ENCODE data around the gene SH3TC2.

Gene SH3TC2

DNA sequence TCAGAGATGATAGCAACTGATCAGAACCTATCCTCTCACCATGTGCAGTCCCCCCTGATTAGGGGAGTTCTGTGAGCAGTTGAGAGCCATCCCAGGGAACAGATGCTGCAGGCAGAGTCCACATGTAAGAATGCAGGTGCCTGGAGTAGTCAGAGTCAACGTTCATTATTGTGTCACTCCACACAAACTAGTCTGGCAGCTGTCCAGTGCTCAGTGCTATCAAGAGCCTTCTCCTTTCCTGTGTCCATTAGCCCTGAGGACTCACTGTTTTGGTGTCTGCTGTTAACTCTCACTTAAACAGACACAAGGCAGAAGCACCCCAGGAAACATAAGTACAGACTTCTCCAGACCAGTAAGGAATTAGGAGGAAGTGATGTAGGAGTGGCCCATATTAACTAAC, 2.5 kb downstream of the SH3TC2 start:
- DNase-seq (ENCODE audit: low spot score) = peak; percentile 79

DNA sequence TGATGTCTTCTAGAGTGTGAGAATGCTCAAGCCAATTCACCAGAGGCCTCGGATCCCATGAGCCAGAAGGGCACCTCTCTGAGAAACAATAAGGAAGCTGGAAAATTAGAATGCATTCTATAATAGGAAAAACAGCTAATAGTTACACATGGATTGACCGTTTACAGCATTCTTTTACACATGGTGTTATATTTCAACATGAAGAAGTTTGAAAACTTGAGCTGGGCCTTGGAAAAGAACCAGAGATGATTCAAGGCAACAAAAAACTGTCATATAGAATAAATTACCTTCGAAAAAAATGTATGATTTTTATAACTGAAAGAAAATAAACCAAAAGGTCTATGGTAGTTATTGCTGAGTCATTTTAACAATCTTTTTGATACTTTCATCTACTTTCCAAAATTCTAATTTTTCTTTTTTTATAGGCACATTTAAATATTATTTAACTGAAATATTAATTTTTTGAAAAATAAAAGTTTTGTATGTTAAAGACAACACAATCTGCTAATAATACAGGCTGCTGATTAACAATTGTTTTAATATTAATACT, 6.2 kb downstream of the SH3TC2 start:
- DNase-seq (ENCODE audit: low spot score) = no peak

DNA sequence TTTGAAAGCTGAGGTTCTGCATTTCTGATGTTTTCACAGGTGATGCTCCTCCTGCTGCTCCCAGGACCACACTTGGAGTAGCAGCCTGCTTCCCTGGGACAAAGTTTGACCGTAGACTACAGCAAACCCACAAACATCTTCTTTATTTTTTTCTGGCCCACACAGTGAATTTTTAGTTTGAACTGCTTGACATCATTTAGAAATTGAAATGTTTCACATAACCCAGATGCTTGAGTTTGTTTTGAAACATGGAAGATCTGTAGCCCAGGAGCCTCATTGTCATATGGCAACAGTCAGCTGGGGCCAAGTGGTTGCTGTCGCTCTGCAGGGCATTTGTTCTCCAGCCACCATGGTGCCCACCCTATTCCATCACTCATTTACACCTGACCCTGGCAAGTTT, 8.4 kb downstream of the SH3TC2 start:
- DNase-seq (ENCODE audit: low spot score) = no peak

DNA sequence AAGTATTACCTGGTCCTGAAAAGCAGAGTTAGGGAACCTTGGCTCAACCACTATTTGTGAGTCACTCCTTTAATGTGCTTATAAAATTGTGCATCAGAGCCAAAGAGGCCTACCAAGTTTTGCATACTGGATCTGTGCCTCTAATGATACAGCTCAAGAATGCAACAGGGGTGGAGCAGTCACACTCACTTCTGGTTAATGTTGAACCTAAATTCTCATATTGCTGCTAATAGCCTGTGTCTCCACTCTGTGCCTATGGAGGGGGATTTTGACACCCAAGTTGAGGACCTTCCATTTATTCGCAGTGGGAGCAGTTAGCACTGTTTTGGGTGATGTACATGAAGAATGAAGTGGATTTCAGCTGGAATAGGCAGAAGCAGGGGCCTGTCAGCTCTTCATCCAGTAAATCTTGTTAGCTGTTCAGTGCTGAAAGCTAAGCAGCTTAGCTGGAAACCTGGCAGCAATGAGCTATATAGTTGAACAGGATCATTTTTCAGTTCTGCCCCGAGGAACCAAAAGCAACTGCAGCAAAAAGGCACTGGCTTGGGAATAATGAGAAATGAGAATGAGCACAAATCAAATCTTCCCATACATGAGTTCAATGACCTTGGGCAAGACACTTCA, 9.7 kb downstream of the SH3TC2 start:
- peak; percentile 83 for DNase-seq (ENCODE audit: low spot score)

DNA sequence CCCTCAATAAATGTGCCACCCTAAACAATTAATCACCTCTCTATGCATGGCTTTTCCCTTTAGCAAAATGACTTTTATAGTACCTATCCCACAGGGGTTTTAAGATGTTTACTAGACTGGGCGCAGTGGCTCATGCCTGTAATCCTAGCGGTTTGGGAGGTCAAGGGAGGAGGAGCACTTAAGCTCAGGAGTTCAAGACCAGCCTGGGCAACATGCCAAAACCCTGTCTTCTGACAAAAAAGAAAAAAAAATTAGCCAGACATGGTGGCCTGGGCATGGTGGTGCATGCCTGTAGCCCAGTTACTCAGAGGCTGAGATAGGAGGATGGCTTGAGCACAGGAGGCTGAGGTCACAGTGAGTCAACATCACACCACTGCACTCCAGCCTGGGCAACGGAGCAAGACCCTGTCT, 13.5 kb downstream of the SH3TC2 start:
- DNase-seq (ENCODE audit: low spot score) = peak; percentile 91

DNA sequence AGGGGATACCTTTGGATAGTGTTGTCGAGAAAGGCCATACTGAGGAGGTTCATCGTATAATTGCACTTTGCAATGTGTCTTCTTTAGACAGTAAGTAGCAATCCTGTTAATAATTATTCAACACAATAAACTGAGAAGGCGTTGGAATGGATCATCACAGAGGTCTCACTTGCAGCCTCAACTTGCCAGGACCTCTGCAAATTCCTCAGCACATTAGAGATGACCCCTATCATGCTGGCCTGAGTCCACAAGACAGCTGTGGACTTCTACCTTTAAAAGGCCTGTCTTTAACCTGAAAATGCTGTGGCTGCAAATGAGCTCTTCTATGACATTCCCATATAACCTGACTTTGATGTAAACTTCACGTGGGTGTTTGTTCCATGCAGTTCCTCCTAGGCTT, 14.1 kb downstream of the SH3TC2 start:
- DNase-seq (ENCODE audit: low spot score) = peak; percentile 57

DNA sequence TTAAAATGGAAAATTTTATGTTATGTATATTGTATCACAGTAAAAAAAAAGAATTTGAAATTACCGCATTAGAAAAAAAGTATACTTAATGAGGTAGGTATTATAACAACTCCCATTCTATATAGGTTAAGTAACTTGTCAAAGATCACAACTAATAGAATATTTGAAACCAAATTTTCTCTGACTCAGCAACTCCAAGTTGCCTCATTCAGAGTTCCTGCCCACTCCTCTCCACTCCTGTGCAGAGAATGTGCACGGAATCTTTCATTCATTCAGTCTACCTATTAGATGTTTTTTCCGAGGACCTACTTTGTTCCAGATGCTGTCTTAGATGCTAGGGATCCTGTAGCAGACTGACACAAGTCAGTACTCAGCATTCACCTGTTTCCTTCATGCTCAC, 15.4 kb downstream of the SH3TC2 start:
- DNase-seq (ENCODE audit: low spot score) = no peak

DNA sequence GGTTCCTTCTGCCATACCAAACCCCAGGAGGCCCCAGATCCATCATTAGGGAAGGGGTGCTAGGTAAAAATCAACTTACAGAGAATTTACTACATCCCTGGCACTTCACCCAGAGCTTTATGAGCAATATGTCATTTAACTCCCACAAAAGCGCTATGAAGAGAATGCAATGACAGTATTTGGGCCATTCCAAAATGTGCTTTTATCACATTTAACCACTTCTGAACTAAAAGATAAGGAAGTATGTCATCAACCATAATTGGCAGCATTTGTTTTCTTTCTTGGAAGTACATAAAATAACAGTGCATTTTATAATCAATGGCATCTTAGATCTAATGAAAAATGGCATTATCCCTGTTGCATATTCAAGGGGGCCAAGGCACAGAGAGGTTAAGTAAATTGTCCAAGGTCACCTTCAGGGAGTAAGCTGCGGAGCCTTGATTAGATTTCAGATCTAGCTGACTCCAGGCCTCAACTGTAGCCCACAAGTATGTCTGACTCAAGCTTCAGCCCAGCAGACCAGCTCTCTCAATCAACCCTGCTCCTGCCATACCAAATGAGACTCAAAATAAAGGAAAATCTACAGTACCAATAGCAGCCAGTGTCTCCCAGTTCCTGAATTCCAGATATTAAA, 16.5 kb downstream of the SH3TC2 start:
- DNase-seq (ENCODE audit: low spot score) = no peak

DNA sequence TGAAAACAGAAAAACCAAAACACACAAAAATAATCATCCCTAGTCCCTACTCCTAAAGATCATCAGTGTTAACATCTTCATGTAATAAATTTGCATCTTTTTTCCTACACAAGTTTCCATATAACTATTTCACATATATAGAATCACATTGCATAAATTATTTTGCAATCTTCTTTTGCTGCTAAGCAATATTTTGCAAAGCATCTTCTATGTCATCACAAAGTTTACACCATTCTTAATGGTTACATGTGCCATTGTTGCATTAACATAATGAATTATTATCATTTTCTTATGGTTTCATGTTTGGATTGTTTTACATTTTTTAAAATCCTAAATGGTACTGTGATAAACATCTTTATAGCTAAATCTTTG, 17.8 kb downstream of the SH3TC2 start:
- no peak for DNase-seq (ENCODE audit: low spot score)

DNA sequence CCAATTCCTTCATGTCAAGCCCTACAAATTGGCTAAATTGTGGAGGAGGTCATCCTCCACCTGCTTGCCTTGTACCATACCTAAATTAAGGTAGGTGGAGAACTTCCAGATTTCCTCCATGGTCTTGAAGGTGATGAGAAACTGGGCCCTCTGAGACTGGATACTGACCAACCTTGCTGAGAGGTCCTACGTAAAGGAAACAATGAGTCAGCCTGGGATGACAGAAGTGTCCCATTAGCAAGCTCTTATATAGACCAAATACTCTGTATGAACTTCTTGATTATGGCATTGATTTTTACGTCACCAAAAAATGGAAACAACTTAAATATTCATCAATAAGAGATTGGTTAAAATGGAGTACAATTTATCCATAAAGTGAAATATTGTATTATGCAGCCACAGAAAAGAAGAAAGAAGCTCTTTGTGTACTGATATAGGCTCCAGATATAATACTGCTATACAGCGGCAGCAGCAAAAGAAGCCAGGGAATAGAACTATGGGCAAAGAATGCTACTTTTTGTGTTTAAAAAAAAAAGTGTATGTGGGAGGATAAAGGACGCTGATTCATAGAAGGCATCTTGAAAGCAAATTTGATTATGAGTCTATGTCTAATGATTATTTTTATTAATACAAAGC, 18.3 kb downstream of the SH3TC2 start:
- DNase-seq (ENCODE audit: low spot score) = no peak

DNA sequence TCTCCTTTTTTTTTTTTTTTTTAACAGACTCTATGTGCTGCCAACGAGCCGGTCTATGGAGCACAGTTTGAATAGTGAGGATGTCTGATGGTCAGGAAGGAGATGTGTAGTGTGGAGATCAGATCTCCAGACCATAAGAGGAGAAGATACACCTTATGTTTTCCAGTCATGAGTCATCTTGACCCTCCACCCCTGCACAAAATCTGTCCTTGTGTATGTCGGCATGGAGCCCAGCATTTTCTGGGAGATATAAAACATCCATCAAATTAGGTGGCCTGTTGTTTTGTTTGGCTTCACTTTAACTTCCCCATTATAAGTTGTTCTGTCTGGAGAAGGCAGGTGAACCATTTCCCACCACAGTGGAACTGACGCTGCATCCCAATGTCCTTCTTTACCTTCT, 19.2 kb downstream of the SH3TC2 start:
- no peak for DNase-seq (ENCODE audit: low spot score)

DNA sequence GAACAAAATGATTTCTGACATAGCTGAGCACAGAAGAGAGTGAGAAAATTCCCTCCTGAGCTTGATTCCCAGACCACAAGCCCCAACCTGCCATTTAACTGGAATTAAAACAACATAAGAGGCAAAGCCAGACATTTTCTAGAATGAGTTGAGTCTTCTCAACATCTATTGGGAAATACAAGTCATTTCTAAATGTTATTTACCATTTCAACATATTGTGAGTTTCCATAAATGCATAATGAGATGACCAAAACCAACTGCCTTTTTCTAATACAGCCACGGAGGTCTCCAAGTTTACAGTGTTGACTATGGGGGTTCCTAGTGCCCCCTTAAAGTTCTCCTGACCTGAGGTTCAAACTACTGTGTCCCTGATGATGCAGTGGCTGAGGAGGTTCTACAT, 20.0 kb downstream of the SH3TC2 start:
- no peak for DNase-seq (ENCODE audit: low spot score)

DNA sequence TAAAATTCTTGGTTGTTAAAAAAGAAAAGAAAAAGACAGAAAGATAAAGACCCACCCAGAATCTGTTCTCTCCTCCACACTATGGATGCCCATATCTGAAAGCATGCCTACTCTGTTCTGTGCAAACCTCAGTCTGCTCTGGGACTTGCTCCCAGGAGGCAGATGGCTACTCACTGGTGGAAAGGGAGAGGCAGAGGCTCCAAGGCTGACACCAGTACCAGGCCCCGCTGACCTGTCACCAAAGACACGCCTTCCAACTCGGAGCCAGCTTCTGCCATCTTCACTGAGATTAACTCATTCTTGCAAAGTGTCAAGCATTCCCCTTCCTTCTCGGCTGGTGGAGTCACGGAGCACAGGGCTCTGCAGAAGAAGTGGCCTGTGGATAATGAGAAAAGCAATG, 21.6 kb downstream of the SH3TC2 start:
- DNase-seq (ENCODE audit: low spot score) = no peak

DNA sequence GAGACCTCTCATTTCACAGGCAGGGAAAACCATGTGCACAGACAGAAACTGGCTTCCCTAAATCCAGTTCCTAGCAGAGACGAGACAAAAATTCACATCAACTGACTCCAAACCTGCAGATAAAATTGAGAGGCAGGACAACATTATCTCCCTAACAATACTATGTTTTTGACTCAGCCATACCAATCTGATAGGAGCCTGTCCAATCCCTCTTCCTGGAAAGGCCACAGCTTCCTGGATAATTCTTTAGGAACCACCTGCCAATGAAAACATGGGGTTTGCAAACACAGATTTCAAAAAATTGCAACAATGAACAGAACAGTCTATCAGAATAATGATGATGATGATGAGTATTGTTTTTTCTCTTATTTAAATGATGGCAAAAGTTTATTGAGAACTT, 22.4 kb downstream of the SH3TC2 start:
- DNase-seq (ENCODE audit: low spot score) = no peak

DNA sequence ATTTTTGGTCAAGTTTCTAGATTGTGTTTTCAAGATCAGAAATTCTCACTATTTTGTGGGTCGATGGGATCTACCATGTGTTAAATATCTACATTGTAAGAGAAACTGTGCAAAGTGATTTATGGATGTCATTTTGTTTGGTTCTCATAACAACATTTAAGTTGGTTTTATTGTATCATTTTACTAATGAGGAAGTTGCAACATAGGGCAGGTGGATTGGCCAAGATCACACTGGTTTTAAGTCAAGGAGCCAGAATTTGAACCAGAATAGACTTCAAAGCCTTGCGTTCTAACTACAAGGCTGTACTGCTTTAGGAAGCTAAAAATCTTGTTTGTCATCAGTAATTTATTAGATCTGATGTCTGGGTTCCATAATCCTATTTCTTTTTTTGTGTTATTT, 23.4 kb downstream of the SH3TC2 start:
- DNase-seq (ENCODE audit: low spot score) = no peak

DNA sequence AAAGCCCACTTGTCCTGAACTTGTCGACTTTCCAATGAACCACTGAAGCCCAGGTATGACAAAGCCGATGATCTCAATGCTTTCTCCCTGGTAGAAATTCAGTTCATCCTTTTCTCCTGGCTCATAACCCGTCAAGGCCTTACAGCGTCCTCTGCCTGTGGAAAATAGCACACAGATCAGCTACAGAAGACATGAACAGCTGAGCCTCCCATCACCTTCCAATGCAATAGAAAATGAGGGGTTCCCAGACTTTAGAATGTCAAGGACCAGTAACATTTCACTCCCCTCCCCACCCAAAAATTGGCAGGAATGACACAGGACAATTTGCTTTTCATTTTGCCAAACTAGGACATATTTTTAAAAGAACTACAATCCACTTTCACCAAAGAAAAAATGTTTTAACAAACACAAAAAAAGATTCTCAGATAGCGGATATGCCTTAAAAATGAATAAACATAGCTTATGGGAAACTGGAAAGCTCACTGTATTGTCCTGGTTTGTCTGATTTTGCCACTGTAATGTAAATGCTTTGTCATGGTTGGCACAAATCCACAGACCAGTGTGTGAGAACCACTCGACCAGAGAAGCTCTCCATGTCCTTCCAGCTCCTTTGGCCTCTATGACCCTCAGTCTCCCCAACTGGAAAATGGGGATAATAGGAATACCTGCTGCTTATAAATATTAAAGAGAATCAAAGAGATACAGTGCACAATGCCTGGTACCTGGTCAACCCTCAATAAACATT, 24.4 kb downstream of the SH3TC2 start:
- peak; percentile 45 for DNase-seq (ENCODE audit: low spot score)

DNA sequence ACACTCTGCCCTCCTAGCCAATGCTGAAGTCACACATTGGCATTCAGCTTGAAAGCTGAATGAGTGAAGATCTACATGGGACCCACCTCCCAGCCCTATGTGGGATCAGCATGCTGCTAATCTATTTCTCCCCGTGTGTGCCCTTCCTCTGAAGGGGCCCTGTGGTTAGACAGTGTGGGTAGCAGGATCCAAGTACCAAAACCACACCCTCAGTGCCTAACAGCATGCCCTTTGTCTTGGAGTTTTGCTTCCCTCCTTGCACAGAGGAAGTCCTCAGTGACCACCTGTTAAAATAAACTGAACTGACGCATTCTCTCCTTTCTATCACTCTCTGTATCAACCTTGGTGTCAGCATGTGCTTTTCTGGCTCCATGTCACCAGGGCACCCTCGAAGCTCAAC, 25.0 kb downstream of the SH3TC2 start:
- DNase-seq (ENCODE audit: low spot score) = peak; percentile 19

DNA sequence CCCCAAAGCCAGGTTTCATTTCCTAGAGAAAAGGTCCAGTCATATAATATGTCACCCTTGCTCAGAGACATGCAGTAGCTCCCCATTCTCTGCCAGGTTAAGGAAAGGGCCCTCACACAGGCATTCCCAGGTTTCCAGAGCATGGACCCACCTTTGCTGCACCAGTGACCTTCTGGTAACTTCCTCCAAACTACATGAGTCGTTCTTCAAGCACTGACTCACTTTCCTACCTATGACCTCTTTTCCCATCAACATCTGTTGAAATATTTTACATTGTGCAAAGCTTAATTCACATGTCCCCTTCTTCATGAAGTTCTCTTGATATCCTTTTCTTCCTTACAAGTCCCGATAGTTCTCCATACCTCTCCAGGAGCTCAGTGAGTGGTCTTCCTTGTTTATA, 25.9 kb downstream of the SH3TC2 start:
- DNase-seq (ENCODE audit: low spot score) = peak; percentile 77

DNA sequence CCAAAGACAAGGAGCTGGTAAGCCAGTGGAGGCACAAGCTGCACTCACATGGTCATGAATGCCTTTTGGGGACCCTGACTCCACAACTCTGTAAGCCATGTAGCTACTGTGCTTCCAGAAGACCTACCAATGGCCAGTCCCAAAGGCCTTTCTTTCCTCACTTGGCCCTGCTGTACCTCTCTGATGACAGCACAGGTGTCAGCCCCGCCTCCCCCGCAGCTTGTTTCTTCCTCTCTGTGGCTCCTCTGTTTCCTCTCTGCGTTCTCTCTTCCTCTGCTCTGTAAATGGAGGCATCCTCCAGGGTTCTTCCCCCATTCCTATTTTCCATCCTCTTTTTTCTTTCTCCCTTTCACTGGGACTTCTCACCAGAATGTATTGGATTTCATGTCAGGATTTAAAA, 26.7 kb downstream of the SH3TC2 start:
- DNase-seq (ENCODE audit: low spot score) = no peak

DNA sequence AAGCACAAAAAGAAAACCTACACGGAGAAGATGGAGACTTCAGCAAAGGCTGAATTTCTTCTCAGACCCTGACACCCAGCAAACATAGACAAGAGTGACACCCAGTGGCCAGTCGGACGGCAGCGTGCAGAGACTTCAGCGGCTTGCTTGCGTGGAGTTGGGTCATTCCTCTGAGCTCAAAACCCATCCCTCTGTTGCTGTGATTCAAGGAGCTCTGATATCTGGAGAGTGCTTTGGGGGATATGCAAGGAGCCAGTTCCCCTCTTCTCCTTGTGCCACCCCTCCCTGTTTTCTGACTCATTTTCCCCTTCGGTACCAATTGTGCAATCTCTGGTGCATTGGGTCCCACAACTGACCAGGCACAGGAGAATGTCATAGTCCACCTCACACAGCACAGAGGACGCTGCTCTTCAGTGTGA, 27.5 kb downstream of the SH3TC2 start:
- DNase-seq (ENCODE audit: low spot score) = peak; percentile 81

DNA sequence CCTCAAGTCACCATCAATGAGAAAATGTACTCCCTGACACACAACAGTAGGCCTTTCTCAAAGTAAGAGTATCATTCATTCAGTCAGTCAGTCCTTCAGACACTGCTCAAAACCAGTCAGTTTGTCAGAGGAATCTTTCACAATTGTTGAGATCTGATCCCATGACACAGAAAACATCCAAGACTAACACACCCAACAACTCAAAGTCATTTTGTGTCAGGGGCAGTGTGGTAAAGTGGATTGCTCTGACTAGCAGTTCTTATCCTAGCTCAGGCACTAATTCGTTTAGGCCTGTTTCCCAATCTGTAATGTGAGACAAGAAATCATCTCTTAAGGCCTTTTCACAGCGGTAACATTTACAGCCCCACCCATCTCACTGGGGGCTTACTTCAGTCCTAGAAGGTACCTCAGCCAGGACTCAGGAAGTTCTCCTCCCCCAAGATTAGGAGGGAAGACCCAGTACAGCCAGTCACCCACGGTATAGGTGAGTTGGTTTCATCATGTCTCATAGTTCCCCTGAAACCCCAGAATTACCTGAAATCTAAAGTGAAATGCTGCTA, 31.9 kb downstream of the SH3TC2 start:
- no peak for DNase-seq (ENCODE audit: low spot score)

DNA sequence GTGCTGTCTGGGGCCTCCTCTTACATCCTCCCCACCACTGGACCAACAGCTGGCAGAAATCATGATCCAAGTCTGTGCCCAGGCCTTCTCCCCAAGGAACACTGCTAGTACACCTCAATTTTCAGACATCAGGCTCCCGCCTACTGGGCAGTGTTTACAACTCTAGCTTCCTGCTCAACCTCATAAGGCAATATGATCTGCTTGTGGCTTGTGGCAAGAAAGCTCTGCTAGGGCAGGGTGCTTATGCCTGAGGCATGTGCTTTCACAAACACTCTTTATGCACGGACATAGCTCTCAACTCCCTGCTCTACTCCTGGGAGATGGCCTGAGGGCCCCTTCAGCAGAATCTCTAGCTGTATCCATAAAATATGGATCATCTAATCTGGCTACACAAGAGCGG, 32.5 kb downstream of the SH3TC2 start:
- no peak for DNase-seq (ENCODE audit: low spot score)

DNA sequence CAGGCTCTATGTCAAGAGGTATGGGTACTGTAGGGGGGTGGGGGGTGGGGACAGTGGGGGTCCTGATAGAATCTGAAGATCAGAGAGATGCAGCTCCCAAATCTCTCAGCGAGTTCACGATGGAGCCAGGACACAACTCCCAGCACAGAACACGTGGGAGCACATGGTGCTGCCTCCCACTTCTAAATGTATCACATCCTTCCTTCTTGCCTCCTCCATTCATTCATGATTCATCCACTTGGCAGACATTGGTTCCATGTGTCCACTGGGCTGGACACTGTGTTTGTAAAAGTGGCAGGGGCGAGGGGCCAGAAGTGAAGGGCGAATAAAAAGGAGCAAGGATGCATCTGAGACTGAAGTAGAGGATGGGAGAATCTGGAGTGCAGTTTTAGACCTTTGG, 33.9 kb downstream of the SH3TC2 start:
- no peak for DNase-seq (ENCODE audit: low spot score)
